ENCODE measurements around the gene CNRIP1.

The CNRIP1 gene

DNA sequence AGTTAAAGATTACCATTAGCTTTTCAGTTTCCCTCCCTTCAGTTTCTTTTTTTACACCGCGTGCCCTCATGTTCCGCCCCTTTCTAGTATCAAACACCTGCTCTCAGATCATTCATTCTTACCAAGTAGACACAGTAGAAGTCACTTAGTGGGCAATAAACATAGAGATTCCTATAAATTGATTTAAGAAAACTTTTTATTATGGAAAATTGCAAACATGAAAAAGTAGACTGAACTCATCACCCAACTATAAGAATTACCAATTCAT, 21.2 kb upstream of the CNRIP1 start:
- DNase-seq (ENCODE audit: low read depth in 2 of 2), result no peak
- no peak overlapping the region for H3K4me3 ChIP-seq (replicated peaks in 1 of 2; ENCODE audit: low read depth in 2 of 2, low read length in 2 of 2)
- TF ChIP-seq, protein P1, sequence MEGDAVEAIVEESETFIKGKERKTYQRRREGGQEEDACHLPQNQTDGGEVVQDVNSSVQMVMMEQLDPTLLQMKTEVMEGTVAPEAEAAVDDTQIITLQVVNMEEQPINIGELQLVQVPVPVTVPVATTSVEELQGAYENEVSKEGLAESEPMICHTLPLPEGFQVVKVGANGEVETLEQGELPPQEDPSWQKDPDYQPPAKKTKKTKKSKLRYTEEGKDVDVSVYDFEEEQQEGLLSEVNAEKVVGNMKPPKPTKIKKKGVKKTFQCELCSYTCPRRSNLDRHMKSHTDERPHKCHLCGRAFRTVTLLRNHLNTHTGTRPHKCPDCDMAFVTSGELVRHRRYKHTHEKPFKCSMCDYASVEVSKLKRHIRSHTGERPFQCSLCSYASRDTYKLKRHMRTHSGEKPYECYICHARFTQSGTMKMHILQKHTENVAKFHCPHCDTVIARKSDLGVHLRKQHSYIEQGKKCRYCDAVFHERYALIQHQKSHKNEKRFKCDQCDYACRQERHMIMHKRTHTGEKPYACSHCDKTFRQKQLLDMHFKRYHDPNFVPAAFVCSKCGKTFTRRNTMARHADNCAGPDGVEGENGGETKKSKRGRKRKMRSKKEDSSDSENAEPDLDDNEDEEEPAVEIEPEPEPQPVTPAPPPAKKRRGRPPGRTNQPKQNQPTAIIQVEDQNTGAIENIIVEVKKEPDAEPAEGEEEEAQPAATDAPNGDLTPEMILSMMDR (IDR thresholded peaks at IDR 0.05; ENCODE audit: low read depth, low read length), result no peak

DNA sequence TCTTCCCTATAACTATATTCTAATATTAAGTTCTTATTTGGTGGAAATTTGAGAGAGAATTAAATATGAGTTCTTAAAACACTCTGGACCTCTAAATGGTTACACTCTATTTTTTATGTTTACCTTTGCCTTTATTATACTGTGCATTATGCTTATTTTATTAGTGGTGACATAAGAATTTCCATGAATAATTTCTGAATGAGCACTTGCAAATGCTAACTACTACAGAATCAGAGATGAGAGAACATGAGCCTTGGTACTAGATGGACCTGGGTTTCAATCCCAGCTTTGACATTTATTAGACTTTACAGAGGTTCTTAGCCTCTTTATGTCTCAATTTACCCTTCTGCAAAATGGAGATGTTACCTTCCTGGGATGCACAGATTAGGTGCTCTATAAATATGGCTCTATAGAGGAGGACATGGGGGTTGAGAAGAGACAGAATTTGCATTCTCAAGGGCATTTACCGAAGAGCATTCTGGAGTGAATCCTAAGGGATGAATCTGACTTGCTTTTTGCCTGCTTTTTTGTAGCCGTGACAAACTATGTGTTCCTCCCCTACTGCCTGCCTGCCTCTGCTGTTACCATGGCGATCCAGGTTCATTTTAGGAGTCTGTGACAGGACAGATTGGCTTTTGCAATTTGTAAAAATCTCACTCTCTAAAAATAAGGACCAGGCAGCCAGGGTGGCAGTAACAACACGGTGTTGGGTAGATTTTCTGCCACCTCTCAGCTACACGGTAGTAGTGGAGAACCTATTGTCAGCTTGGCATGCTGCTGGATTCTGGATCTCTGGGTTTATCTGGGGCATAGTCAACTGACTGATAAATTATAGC, 20.7 kb upstream of the CNRIP1 start:
- H3K4me3 ChIP-seq (replicated peaks in 1 of 2; ENCODE audit: low read depth in 2 of 2, low read length in 2 of 2), result no peak overlapping the region
- DNase-seq (ENCODE audit: low read depth in 2 of 2), result no peak
- TF ChIP-seq, protein P1 (IDR thresholded peaks at IDR 0.05; ENCODE audit: low read depth, low read length), result no peak

DNA sequence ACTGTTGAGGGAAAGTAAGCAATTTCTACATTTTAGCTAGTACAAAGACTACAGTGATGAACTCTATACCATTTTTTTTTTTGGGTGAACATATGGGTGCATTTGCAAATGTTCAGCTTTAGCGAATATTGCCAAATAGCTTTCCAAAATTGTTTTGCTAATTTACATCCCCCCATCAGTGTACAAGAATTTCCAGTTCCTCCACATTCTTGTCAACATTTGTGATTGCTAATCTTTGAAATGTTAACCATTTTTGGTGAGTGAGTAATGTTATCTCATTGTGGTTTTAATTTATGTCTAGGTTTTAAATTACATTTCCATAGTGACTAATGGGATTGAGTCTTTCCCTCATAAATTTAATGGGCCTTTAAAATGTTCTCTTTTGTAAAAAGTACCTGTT, 16.4 kb upstream of the CNRIP1 start:
- H3K4me3 ChIP-seq (replicated peaks in 1 of 2; ENCODE audit: low read depth in 2 of 2, low read length in 2 of 2), result no peak overlapping the region
- peak; percentile 38 to 70 for DNase-seq (ENCODE audit: low read depth in 2 of 2)
- TF ChIP-seq, protein P1 (IDR thresholded peaks at IDR 0.05; ENCODE audit: low read depth, low read length), result no peak

DNA sequence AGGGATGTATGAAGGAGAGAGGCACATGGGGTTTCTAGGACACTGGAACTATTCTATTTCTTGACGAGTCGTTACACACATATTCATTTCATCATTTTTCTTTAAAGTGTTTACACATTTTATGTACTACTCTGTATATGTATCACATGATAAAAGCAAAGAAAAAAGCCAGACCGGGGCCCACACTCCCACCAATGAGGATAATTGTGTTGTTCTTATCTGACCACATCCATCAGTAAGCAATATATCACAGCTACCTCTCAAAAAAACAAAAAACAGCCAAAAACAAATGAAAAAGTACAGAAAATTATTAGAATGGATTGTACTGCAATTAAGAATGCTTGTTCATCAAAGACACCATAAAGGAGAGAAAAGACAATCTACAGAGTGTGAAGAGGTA, 14.2 kb upstream of the CNRIP1 start:
- TF ChIP-seq, protein P1 (IDR thresholded peaks at IDR 0.05; ENCODE audit: low read depth, low read length), result no peak
- DNase-seq (ENCODE audit: low read depth in 2 of 2), result no peak
- H3K4me3 ChIP-seq (replicated peaks in 1 of 2; ENCODE audit: low read depth in 2 of 2, low read length in 2 of 2), result no peak overlapping the region

DNA sequence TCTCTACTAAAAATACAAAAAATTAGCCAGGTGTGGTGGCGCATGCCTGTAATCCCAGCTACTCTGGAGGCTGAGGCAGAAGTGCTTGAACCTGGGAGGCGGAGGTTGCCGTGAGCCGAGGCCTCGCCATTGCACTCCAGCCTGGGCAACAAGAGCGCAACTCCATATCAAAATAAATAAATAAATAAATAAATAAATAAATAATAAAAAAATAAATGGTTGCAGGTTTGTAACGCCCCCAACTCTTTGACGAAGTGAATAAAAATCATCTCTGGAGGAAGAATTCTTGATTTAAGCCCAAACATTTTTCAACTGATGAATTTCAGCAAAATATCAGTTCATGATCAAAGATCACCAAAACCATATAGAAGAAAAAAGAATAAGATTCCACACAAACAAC, 13.3 kb upstream of the CNRIP1 start:
- no peak overlapping the region for H3K4me3 ChIP-seq (replicated peaks in 1 of 2; ENCODE audit: low read depth in 2 of 2, low read length in 2 of 2)
- DNase-seq (ENCODE audit: low read depth in 2 of 2), result no peak
- TF ChIP-seq, protein P1 (IDR thresholded peaks at IDR 0.05; ENCODE audit: low read depth, low read length), result no peak

DNA sequence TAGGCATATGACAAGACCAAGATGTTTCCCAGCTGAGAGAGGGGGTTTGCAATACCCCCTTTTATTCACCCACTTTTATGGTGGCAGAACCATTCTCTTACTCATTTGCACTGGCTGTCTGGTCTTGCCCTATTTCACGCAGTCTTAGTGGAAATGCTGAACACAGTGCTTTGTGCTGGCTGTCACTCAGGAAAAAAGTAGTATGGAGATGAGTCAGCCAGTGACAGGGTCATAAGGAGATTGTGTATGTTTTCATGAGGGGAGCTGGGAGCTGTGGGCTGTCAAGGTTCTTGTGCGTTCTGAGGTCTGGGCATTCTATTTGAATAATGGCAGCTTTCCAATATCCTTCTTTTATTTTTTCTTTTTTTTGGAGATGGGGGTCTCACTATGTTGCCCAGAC, 10.9 kb upstream of the CNRIP1 start:
- H3K4me3 ChIP-seq (replicated peaks in 1 of 2; ENCODE audit: low read depth in 2 of 2, low read length in 2 of 2), result no peak overlapping the region
- peak; percentile 7 to 27 for DNase-seq (ENCODE audit: low read depth in 2 of 2)
- TF ChIP-seq, protein P1 (IDR thresholded peaks at IDR 0.05; ENCODE audit: low read depth, low read length), result no peak

DNA sequence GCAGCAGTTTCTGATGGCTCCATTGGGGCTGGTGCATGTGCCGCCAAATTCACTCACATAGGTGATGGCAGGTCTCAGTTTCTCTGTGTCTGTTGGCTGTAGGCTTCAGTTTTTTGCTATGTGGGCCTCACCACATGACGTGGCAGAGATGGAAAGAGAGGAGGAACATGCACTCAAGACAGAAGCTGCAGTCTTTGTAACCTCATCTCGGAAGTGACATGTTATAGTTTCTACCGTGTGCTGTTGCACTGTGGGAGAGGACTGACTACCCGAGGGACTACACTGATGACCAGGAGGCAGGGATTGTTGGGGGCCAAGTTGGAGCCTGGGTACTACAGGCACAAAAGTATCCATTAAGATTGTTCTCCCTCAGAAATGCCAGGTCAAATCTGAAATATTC, 9.2 kb upstream of the CNRIP1 start:
- H3K4me3 ChIP-seq (replicated peaks in 1 of 2; ENCODE audit: low read depth in 2 of 2, low read length in 2 of 2), result no peak overlapping the region
- DNase-seq (ENCODE audit: low read depth in 2 of 2), result no peak
- TF ChIP-seq, protein P1 (IDR thresholded peaks at IDR 0.05; ENCODE audit: low read depth, low read length), result no peak

All from cardiac fibroblast (primary cell).